Epithelial cell of esophagus (primary cell): ENCODE measurements around the gene LRRK1.

Source experiments
- DNase-seq: peaks from one replicate; pipeline ENCODE4 v3.0.0; 2010; ENCODE audit warnings: low read depth
- H3K4me3 ChIP-seq: 2 replicates; pipeline ENCODE4 v1.5.1; 2011; ENCODE audit warnings: mild to moderate bottlenecking, low read length, control low read depth
- CTCF ChIP-seq: IDR thresholded peaks from 2 replicates; pipeline ENCODE4 v1.5.1; 2011; ENCODE audit warnings: low read depth, mild to moderate bottlenecking, low read length, control low read depth, inconsistent platforms; ENCODE audit not compliant: insufficient read depth; ENCODE audit errors: missing control alignments

Gene LRRK1

GRCh38 chr15:100901702-100902435 lies 17.3 kb upstream of the LRRK1 start:
- TF ChIP-seq CTCF, result no peak
- DNase-seq, result no peak
- no peak overlapping the region for H3K4me3 ChIP-seq

- H3K4me3 ChIP-seq, result no peak overlapping the region
- DNase-seq, result peak; percentile 88
- TF ChIP-seq CTCF, result no peak
These were observed 16.6 kb upstream of the LRRK1 start for GRCh38 chr15:100902436-100903167.

- TF ChIP-seq CTCF, result no peak
- DNase-seq, result no peak
- no peak overlapping the region for H3K4me3 ChIP-seq
These were observed 16.0 kb upstream of the LRRK1 start for GRCh38 chr15:100903168-100903554.

- no peak overlapping the region for H3K4me3 ChIP-seq
- peak; percentile 53 for TF ChIP-seq CTCF
- DNase-seq, result peak; percentile 48
These were observed 13.3 kb upstream of the LRRK1 start for GRCh38 chr15:100905850-100906249.

GRCh38 chr15:100908466-100908865 lies 10.7 kb upstream of the LRRK1 start:
- no peak for DNase-seq
- H3K4me3 ChIP-seq, result no peak overlapping the region
- no peak for TF ChIP-seq CTCF

- no peak for DNase-seq
- no peak for TF ChIP-seq CTCF
- H3K4me3 ChIP-seq, result no peak overlapping the region
These were observed 9.6 kb upstream of the LRRK1 start for GRCh38 chr15:100909565-100909964.
